IPS-18c (cell line): ENCODE data around the gene BHLHE40.

Experiments
- H3K4me3 ChIP-seq: 2 replicates; pipeline ENCODE4 v1.7.0; 2013; ENCODE audit warnings: low read depth, mild to moderate bottlenecking, low read length, moderate library complexity; ENCODE audit not compliant: insufficient read depth
- H3K9me3 ChIP-seq: one replicate; pipeline ENCODE4 v1.6.1; 2013; ENCODE audit warnings: mild to moderate bottlenecking, low read length, moderate library complexity; ENCODE audit not compliant: control insufficient read depth, insufficient read depth

Gene BHLHE40

DNA sequence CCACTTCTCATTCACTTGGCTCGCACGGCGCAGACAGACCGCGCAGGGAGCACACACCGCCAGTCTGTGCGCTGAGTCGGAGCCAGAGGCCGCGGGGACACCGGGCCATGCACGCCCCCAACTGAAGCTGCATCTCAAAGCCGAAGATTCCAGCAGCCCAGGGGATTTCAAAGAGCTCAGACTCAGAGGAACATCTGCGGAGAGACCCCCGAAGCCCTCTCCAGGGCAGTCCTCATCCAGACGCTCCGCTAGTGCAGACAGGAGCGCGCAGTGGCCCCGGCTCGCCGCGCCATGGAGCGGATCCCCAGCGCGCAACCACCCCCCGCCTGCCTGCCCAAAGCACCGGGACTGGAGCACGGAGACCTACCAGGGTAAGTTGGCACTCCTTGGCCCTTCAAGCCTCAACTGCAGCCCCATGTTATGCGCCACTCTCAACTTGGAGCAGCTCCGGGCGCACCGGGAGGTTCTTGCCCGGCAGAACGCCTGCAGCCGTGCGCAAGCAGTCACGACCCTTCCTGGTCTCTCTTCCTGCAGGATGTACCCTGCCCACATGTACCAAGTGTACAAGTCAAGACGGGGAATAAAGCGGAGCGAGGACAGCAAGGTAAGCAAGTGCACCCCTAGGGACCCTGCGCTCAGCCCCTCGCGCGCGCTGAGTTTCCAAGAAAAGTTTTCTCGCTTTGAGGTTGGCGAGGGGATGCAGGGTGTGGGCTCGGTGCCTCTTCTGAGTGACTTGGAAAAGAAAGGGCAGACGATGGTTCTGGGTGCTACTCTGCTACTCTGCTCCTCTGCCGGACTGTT, at the start of gene BHLHE40:
Gene BHLHE40 (plus strand): TSS at position 10 of the 801 bp plus-strand sequence. CDS start 282 bp downstream, at position 292.
- no peaks in the 10 kb centered on the region for H3K9me3 ChIP-seq
- H3K4me3 ChIP-seq, result peak within 1 kb of the TSS; percentile 63

DNA sequence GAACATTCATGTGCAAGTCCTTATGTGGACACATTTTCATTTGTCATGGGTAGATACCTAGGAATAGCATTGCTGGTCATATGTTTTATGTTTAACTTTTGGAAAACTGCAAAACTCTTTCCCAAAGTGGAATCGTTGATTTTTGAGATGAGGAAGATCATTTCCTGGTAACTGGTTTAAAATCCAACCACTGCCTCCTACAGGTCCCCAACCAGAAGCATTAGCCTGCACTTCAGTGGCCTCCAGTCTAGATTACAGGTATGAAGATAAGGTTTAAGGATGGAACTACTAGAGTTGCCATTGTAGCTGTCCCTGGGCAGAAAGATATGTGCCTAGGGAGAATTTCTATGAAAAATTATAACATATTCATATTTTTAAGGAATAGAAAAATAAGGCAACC, 48.7 kb upstream of the BHLHE40 start:
- Histone ChIP-seq H3K4me3 (no peak overlapping the region), H3K9me3 (no peaks in the 10 kb centered on the region)

DNA sequence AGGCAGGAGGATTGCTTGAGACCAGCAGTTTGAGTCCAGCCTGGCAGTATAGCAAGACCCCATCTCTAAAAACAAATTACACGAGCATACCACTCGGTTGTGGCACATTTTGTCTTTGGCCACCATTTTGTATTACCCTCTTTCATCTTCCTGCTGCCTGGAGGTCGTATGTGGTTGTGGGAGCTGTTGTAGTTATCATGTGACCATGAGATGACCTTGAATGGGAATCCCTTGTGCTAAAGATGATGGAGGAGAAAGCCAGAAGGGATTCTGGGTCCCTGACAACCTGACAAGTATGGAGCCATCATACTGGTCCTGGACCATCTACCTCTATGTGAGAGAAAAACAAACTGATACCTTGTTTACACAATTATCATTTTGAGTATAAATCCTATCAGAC, 45.2 kb upstream of the BHLHE40 start:
- no peak overlapping the region for H3K4me3 ChIP-seq
- H3K9me3 ChIP-seq, result no peaks in the 10 kb centered on the region

DNA sequence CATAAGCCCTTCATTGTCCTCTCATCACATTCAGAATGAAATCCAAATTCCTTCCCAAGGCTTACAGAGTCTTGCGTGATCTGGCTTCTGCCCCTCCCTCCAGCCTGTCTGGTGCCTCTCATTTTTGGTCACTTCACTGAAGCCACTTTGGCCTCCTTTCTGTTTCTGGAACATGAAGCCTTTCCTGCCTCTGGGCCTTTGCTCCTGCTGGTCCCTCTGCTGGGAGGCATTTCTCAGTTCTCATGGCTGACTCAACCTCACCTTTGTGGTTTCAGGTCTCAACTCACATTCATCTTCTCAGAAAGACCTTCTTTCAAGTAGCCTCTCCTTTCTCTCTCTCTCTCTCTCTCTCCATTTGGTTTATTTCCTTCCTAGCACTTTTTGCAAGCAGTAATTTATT, 43.9 kb upstream of the BHLHE40 start:
- Histone ChIP-seq H3K4me3 (no peak overlapping the region), H3K9me3 (no peaks in the 10 kb centered on the region)

DNA sequence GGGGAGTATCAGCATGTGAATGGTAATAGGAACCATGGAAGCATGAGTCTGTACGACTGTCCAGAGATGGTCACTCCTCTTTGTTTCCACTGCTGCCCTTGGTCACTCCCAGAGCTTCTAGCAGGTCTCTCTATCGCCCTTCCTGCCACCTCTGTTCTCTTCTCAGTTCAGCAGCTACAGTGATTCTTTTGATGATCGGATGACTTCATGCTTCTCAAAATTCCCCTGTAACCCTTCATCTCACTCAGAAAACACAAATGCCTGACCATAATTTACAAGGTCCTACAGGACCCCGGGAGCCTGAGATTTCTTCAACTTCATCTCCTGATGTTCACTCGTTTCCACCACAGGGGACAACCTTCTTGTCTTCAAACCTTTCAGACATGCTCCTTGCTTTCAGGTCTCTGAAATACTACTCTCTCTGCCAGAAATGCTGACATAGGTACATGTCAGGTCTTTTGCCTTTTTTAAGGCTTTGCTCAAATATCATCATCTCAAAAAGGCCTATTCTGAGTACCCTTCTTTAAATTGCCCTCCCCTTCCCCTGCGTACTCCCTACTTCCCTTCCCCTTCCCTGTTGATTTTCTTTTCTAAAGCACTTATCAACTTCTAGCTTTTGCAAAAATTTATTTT, 42.1 kb upstream of the BHLHE40 start:
- H3K4me3 ChIP-seq, result no peak overlapping the region
- no peaks in the 10 kb centered on the region for H3K9me3 ChIP-seq

DNA sequence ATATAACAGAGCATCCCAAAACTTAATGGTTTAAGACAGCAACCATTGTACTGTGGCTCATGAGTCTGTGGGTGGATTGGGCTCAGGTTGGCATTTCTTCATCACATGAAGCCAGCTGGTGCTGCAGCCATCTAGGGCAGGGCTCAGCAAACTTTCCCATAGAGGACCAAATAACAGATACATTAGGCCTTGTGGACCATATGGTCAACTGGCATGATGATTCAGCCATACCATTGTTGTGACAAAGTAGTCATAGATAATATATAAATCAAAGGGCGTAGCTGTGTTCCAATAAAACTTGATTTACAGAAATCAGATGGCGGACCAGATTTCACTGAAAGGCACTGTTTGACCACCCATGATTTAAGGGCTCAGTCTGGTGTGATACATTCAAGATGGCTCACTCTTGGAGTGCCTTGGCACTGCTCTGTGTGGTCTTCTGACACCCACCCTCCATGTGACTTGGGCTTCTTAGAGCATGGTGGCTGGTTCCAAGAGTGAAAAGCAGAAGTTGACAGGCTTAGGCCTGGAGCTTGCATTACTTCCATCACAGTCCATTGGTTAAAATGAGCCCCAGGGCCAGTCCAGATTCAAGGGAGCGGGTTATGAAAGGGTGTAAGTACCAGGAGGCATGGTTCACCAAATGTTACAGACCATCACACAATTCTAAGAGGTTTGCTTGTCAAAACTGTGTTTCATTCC, 40.8 kb upstream of the BHLHE40 start:
- no peak overlapping the region for H3K4me3 ChIP-seq
- no peaks in the 10 kb centered on the region for H3K9me3 ChIP-seq

DNA sequence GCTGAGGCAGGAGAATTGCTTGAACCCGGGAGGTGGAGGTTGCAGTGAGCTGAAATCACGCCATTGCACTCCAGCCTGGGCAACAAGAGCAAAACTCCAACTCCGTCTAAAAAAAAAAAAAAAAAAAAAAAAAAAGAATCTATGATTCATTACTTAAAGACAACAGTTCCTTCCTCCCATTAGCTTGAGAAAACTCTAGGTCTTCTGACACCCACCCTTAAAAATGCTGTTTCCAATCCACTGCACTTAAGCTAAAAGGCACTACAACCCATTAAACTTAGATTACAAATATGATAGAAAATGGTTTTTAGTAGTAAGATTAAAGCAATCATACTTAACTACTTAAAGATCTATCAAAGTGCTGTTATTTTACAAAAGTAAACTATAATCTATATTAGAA, 40.0 kb upstream of the BHLHE40 start:
- H3K4me3 ChIP-seq, result no peak overlapping the region
- H3K9me3 ChIP-seq, result no peaks in the 10 kb centered on the region

DNA sequence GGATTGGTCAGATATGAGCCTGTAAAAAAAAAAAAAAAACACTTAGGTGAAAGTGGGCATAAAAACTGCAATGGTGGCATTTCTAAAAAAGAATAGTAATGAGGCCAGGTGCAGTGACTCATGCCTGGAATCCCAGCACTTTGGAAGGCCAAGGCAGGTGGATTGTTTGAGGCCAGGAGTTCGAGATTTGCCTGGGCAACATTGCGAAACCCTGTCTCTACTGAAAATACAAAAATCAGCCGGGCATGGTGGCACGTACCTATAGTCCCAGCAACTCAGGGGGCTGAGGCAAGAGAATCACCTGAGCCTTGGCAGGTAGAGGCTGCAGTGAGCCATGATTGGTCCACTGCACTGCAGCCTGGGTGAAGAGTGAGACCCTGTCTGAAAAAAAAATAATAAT, 38.3 kb upstream of the BHLHE40 start:
- H3K4me3 ChIP-seq, result no peak overlapping the region
- H3K9me3 ChIP-seq, result no peaks in the 10 kb centered on the region

DNA sequence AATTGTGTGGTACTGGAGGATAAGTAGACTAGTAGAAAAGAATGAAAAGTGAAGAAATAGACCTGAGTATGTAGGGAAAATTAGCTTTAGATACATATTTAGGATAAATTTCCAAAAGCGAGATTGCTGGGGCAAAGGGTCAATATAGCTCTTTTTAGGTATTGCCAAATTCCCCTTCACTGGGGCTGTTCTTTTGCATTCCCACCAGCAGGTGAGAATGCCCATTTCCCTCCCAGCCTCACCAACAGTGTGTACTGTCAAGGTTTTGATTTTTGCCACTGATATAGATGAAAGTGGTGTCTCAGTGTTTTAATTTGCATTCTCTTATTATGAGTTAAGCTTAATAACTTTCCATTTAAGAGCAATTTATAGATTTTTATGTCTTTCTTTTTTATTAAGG, 35.7 kb upstream of the BHLHE40 start:
- no peak overlapping the region for H3K4me3 ChIP-seq
- no peaks in the 10 kb centered on the region for H3K9me3 ChIP-seq

DNA sequence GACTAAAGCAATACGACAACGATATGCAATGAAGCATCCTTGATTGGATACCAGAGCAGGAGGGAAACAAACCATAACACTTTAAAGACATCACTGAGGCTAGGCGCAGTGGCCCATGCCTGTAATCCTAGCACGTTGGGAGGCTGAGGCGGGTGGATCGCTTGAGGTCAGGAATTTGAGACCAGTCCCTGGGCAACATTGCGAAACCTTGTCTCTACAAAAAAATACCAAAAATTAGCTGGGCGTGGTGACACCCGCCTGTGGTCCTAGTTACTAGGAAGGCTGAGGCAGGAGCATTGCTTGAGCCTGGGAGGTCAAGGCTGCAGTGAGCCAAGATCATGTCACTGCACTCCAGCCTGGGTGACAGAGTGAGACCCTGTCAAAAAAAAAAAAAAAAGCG, 33.9 kb upstream of the BHLHE40 start:
- H3K9me3 ChIP-seq, result no peaks in the 10 kb centered on the region
- no peak overlapping the region for H3K4me3 ChIP-seq

DNA sequence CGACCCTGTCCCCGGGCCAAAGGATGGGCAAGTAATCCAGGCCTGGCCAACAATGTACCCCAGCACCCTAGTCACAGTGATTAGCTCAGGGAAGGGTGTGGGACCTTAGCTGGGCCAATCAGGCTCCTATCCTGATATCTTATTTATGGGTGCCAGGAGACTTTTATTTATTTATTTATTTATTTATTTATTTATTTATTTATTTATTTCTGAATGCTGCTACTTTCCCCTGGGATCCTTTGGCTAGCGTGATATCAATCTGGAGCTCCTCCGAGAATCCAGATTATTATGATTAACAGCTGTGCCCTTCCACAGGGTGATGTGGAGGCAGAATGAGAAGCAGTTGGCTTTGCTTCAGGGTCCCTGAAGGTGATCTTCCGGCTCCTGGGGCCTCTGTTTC, 32.2 kb upstream of the BHLHE40 start:
- Histone ChIP-seq H3K9me3 (no peaks in the 10 kb centered on the region), H3K4me3 (no peak overlapping the region)

DNA sequence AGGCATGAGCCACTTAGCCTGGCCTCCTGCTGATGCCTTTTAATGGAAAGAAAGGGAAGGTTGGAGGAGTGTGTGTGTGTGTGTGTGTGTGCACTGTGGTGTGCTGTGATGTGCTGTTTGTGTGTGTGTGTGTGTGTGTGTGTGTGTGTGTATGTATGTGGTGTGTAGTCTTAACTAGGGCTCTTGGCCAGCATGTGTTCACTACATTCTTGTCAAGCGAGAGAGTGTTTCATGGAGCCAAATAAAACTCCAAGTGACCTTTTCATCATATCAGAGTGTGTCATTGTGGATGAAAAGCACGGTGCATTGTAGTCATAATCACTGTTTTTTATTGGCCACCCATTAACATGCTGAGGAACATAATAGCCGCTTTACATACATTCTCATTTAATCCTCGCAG, 30.8 kb upstream of the BHLHE40 start:
- no peak overlapping the region for H3K4me3 ChIP-seq

DNA sequence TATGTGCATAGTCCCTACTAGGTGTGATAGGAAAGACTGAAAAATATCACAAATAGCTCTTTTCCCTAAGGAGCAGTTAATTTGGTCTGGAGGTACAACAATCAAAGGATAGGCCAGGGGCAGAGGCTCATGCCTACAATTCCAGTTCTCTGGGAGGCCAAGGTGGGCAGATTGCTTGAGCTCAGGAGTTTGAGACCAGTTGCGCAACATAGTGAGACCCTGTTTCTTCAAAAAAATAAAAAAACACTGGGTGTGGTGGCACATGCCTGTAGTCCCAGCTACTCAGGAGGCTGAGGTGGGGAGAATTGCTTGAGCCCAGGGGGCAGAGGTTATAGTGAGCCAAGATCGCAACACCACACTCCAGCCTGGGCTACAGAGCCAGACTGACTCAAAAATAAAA, 30.2 kb upstream of the BHLHE40 start:
- Histone ChIP-seq H3K9me3 (no peaks in the 10 kb centered on the region), H3K4me3 (no peak overlapping the region)

More for the DNA sequence above, 30.8 kb upstream of the BHLHE40 start:
- no peaks in the 10 kb centered on the region for H3K9me3 ChIP-seq

DNA sequence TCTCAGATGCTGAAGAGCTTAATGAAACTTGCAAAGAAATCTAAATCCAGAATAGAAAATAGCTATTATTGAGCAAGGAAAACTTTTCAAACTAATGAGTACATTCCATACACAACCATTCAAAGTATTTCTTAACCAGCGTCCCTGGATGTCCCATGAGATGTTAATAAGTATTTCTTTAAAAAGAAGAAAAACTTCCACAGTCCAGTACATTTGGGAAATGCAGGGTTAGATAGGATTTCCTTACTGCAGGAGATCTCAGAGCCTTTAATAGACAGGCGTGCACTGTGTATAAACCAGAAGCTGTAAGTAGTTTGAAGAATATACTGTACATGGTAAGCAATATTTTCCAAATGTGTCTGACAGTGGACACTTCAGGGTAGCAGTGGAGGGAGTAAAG, 29.6 kb upstream of the BHLHE40 start:
- H3K9me3 ChIP-seq, result no peaks in the 10 kb centered on the region

DNA sequence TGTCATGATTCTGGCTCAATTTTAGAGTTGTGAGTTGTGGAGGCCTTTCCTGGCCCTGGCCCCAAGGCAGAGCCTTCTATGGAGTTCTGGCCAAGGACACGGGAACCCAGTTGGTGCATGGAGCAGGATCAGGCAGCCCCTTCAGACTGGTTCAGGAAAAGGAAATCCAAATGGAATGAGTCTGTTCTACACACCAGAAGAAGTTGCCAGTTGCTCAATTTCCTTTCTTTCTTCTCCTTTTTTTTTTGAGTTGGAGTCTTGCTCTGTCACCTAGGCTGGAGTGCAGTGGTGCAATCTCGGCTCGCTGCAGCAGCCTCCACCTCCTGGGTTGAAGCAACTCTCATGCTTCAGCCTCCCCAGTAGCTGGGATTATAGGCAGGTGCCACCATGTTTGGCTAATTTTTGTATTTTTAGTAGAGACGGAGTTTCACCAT, 28.9 kb upstream of the BHLHE40 start:
- Histone ChIP-seq H3K4me3 (no peak overlapping the region), H3K9me3 (no peaks in the 10 kb centered on the region)

More for the DNA sequence above, 29.6 kb upstream of the BHLHE40 start:
- no peak overlapping the region for H3K4me3 ChIP-seq

DNA sequence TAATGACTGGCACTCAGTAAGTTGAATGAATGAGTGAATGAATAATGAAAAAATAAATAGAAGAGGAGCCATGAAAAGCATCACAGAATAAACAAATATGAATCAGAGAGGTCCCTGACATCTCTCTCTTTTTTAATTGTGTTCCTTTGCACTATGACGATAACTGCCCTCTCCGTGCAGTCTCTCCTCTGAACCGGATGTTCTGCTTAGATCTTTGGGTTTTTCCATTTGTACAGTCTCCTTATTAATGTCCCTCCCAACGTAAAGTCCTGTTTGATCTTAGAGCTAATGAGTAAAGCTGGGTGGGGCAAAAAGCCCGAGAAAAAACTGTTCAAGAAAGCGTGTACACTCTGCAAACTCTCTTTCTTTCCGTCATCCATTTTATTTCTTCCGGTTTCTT, 28.3 kb upstream of the BHLHE40 start:
- Histone ChIP-seq H3K4me3 (no peak overlapping the region), H3K9me3 (no peaks in the 10 kb centered on the region)

DNA sequence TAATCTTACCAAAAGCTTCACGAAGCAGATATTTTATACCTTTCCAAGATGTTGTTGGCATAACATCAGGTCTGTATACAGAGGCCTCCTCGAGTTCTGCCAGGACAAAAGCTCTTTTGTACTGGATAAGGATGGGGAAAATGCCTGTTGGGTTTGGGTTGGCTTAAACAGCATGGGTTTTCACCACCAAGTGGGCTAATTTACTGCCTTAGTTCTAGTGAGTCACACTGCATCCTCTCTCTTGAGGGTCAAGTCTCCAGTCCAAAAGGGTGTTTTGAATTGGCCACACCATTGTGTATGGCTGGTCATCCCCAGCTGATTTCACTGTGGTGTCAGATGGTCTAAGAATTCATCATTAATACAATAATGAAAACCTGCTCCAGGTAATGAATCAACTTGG, 26.1 kb upstream of the BHLHE40 start:
- Histone ChIP-seq H3K9me3 (no peaks in the 10 kb centered on the region), H3K4me3 (no peak overlapping the region)
